CD8-positive, alpha-beta memory T cell (primary cell): ENCODE results near the gene NOMO2. TPM values are rescaled to one million over a fixed set of nuclear protein-coding genes. Genes with fewer than 3 reads are reported as not detected.
"Not testable (repeated sequence)": the region's sequence is repeated elsewhere in the genome, so short reads cannot be mapped to it uniquely, and the experiment has no call there.

Experiments
- CTCF ChIA-PET: fragments of 350-600 bp; sonication (Branson Sonifier 250); formaldehyde crosslinking; loops from one replicate; lab custom pipeline; 2021; ENCODE audit warnings: antibody characterized with exemption; lab: Charles Lee
- POLR2A ChIA-PET: fragments of 350-600 bp; sonication (Branson Sonifier 250); formaldehyde crosslinking; loops from one replicate; lab custom pipeline; 2021; ENCODE audit warnings: antibody characterized with exemption; lab: Charles Lee
- DNase-seq, 5 donors: peaks; one replicate each; pipeline versions ENCODE4 v3.0.0 to v3.0.0-alpha.2; 2020 to 2022; ENCODE audit warnings: mixed read lengths in 1 of 5
- H3K27ac ChIP-seq: one replicate; pipeline ENCODE4 v1.7.0; 2013; ENCODE audit warnings: low read depth, mild to moderate bottlenecking, low read length, moderate library complexity
- H3K27me3 ChIP-seq: 2 replicates; pipeline ENCODE4 v1.7.0; 2013; ENCODE audit warnings: low read length, mild to moderate bottlenecking; ENCODE audit not compliant: insufficient read depth, poor library complexity, severe bottlenecking
- H3K36me3 ChIP-seq: 2 replicates; pipeline ENCODE4 v1.7.0; 2013; ENCODE audit warnings: mild to moderate bottlenecking, low read length, moderate library complexity; ENCODE audit not compliant: insufficient read depth
- H3K4me1 ChIP-seq: 2 replicates; pipeline ENCODE4 v1.7.0; 2013; ENCODE audit warnings: mild to moderate bottlenecking, low read length, moderate library complexity; ENCODE audit not compliant: insufficient read depth
- H3K4me3 ChIP-seq: 2 replicates; pipeline ENCODE4 v1.7.0; 2013; ENCODE audit warnings: mild to moderate bottlenecking, low read length
- H3K9me3 ChIP-seq: 2 replicates; pipeline ENCODE4 v1.7.0; 2013; ENCODE audit warnings: mild to moderate bottlenecking, low read length
- H3K27ac Mint-ChIP-seq, 8 donors: one replicate each; pipeline ENCODE4 v1.8.0; 2020 to 2021; ENCODE audit warnings: mixed read lengths in 8 of 8, mild to moderate bottlenecking in 6 of 8, inconsistent platforms in 3 of 8, moderate library complexity in 3 of 8
- H3K27me3 Mint-ChIP-seq, 2 donors: one replicate each; pipeline ENCODE4 v1.8.0; 2020 to 2021; ENCODE audit warnings: mixed read lengths in 2 of 2, mild to moderate bottlenecking in 1 of 2, moderate library complexity in 1 of 2
- H3K36me3 Mint-ChIP-seq, 3 donors: one replicate each; pipeline ENCODE4 v1.8.0; 2020 to 2021; ENCODE audit warnings: mixed read lengths in 3 of 3, inconsistent platforms in 1 of 3, mild to moderate bottlenecking in 1 of 3
- H3K4me1 Mint-ChIP-seq, 3 donors: one replicate each; pipeline ENCODE4 v1.8.0; 2020 to 2021; ENCODE audit warnings: mixed read lengths in 3 of 3, inconsistent platforms in 1 of 3, mild to moderate bottlenecking in 1 of 3
- H3K4me3 Mint-ChIP-seq, 7 donors: one replicate each; pipeline ENCODE4 v1.8.0; 2020 to 2021; ENCODE audit warnings: mixed read lengths in 7 of 7, mild to moderate bottlenecking in 6 of 7, moderate library complexity in 4 of 7, inconsistent platforms in 2 of 7
- H3K9me3 Mint-ChIP-seq, 5 donors: one replicate each; pipeline ENCODE4 v1.8.0; 2020 to 2022; ENCODE audit warnings: mixed read lengths in 5 of 5, mild to moderate bottlenecking in 3 of 5, moderate library complexity in 2 of 5, inconsistent platforms in 1 of 5
- polyA plus RNA-seq: library from polyadenylated mRNA; unstranded; fragments of 300-500 nt; fragmentation: Illumina TruSeq; gene quantifications from one replicate; pipeline ENCODE4 v1.2.3, GENCODE V29; 2021
- total RNA-seq, 2 experiments: library from RNA; stranded (reverse); gene quantifications; one replicate each; pipeline ENCODE4 v1.2.3, GENCODE V29; 2021

The NOMO2 gene
- total and polyA plus RNA-seq, 3 experiments from 2014 or later: 67.5 to 90.1 (median 85.8) TPM

DNA sequence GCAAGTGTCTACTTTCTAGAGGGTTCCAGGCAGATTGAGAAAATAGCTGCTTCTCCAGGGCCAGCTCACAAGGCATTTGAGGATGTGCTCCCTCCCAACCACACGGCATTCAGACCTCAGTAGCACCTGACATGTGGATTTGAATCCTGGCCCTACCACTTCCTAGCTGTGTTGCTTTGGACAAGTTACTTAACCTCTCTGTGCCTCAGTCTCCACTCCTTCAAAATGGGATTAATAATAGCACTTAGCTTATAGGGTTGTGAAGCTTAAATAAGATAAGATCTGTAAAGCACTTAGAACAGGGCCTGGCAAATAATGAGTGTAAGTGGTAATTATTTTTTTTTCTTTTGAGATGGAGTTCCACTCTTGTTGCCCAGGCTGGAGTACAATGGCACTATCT, 21.0 kb upstream of the NOMO2 start:
- Mint-ChIP-seq H3K36me3 (no peaks in the 10 kb centered on the region), H3K9me3 (no peaks in the 10 kb centered on the region), H3K27ac (peak overlapping the region in 1 of 8 donors; percentile 14), H3K4me1 (no peaks in the 10 kb centered on the region), H3K4me3 (no peak overlapping the region), H3K27me3 (no peaks in the 10 kb centered on the region)
- no peak for DNase-seq
- H3K27me3 ChIP-seq: no peaks in the 10 kb centered on the region
- ChIA-PET POLR2A (no interaction called here), CTCF (no interaction called here)
- H3K4me1 ChIP-seq: no peaks in the 10 kb centered on the region
- no peak overlapping the region for H3K27ac ChIP-seq
- no peaks in the 10 kb centered on the region for H3K9me3 ChIP-seq
- H3K4me3 ChIP-seq: no peak overlapping the region
- H3K36me3 ChIP-seq: no peaks in the 10 kb centered on the region

DNA sequence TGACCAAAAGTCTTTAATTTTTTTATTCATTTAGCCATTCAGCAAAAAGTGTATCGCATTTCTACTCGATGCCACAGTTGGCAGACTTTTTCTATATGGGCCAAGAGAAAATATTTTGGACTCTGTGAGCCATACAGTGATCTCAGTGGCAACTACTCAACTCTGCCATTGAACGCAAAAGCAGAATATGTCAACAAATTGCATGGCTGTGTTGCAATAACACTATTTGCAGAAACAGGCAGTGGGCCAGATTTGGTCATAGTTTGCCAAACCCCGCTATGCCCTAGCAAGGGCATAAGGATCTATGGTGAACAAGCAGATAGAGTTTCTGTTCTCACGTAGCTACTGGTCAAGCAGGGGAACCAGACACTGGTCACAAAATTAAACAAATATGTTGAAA, 18.5 kb upstream of the NOMO2 start:
- CTCF ChIA-PET, H3K27ac Mint-ChIP-seq, H3K36me3 ChIP-seq, H3K4me3 ChIP-seq, H3K27me3 Mint-ChIP-seq, H3K9me3 Mint-ChIP-seq, H3K4me1 ChIP-seq, DNase-seq, H3K27me3 ChIP-seq, H3K36me3 Mint-ChIP-seq, POLR2A ChIA-PET, H3K27ac ChIP-seq, H3K4me3 Mint-ChIP-seq, H3K4me1 Mint-ChIP-seq, H3K9me3 ChIP-seq: not testable (repeated sequence)

- H3K27ac Mint-ChIP-seq, H3K4me3 ChIP-seq, H3K4me1 ChIP-seq, H3K27ac ChIP-seq, POLR2A ChIA-PET, H3K4me3 Mint-ChIP-seq, H3K36me3 ChIP-seq, H3K36me3 Mint-ChIP-seq, H3K9me3 Mint-ChIP-seq, H3K9me3 ChIP-seq, H3K4me1 Mint-ChIP-seq, CTCF ChIA-PET, H3K27me3 ChIP-seq, H3K27me3 Mint-ChIP-seq, DNase-seq: not testable (repeated sequence)
These were observed 17.4 kb upstream of the NOMO2 start for GRCh38 chr16:18579261-18579660.

DNA sequence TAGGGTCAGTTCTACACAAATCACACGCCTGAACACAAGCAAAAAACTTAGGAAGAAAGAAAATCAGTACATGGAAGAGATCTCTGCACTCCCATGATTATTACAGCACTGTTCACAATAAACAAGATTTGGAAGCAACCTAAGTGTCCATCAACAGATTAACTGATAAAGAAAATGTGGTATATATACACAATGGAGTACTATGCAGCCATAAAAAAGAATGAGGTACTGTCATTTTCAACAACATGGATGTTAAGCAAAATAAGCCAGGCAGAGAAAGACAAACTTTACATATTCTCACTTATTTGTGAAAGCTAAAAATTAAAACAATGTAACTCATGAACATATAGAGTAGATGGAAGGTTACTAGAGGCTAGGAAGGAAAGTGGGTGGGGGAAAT, 16.0 kb upstream of the NOMO2 start:
- H3K27ac ChIP-seq, CTCF ChIA-PET, H3K36me3 Mint-ChIP-seq, H3K9me3 ChIP-seq, H3K4me3 ChIP-seq, DNase-seq, H3K36me3 ChIP-seq, H3K4me1 Mint-ChIP-seq, H3K9me3 Mint-ChIP-seq, H3K27ac Mint-ChIP-seq, H3K27me3 ChIP-seq, POLR2A ChIA-PET, H3K27me3 Mint-ChIP-seq, H3K4me3 Mint-ChIP-seq, H3K4me1 ChIP-seq: not testable (repeated sequence)

DNA sequence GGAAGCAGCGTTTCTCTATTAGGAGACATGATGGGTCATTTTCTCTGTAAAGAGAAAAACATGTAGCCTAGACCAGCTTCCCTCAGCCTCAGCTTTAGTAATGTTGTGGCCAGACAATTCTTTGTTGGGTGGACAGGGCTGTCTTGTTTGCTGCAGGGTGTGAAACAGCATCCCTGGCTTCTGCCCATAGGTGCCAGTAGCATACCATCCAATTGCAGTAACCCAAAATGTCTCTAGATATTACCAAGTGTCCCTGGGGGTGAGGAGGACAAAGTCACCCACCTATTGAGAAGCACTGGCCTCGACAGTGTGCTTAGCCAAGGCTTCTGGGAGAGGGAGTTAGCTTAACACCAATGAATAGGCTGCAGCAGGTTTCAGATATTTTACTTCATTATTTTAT, 14.0 kb upstream of the NOMO2 start:
- H3K4me3 Mint-ChIP-seq, H3K27me3 Mint-ChIP-seq, H3K4me1 Mint-ChIP-seq, H3K4me3 ChIP-seq, H3K36me3 Mint-ChIP-seq, CTCF ChIA-PET, DNase-seq, H3K27ac Mint-ChIP-seq, H3K9me3 ChIP-seq, H3K36me3 ChIP-seq, H3K9me3 Mint-ChIP-seq, H3K27ac ChIP-seq, H3K27me3 ChIP-seq, POLR2A ChIA-PET, H3K4me1 ChIP-seq: not testable (repeated sequence)

- H3K9me3 Mint-ChIP-seq, H3K4me1 ChIP-seq, H3K27ac ChIP-seq, H3K9me3 ChIP-seq, H3K27me3 Mint-ChIP-seq, CTCF ChIA-PET, H3K4me1 Mint-ChIP-seq, H3K36me3 ChIP-seq, H3K4me3 Mint-ChIP-seq, POLR2A ChIA-PET, H3K27ac Mint-ChIP-seq, H3K36me3 Mint-ChIP-seq, H3K4me3 ChIP-seq, H3K27me3 ChIP-seq, DNase-seq: not testable (repeated sequence)
These were observed 13.5 kb upstream of the NOMO2 start for GRCh38 chr16:18575298-18575917.

GRCh38 chr16:18573887-18574286, 12.0 kb upstream of the NOMO2 start:
- CTCF ChIA-PET, H3K27ac Mint-ChIP-seq, H3K4me1 ChIP-seq, H3K36me3 Mint-ChIP-seq, H3K27me3 Mint-ChIP-seq, H3K27me3 ChIP-seq, H3K36me3 ChIP-seq, H3K27ac ChIP-seq, DNase-seq, H3K4me3 ChIP-seq, H3K4me3 Mint-ChIP-seq, H3K9me3 ChIP-seq, H3K4me1 Mint-ChIP-seq, H3K9me3 Mint-ChIP-seq, POLR2A ChIA-PET: not testable (repeated sequence)

DNA sequence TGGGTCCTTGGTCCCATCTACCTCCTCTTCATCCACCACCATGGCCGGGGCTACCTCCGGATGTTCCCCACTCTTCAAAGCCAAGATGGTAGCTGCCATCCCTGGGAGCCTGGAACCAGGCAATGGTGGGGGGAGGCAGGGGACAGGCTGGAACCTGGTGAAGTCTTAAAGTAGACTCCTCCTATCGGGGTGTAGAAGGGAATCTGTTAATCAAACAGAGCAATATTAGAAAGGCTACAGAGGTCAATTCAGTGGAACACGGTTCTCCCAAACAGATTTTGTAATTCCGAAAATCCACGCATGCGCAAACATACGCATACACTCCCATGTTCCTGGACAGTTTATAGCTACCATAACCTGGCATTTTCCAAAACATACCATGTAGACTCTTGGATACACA, 11.1 kb upstream of the NOMO2 start:
- H3K27me3 Mint-ChIP-seq, POLR2A ChIA-PET, CTCF ChIA-PET, H3K4me3 ChIP-seq, H3K36me3 Mint-ChIP-seq, H3K4me1 Mint-ChIP-seq, H3K27ac ChIP-seq, H3K4me3 Mint-ChIP-seq, H3K9me3 ChIP-seq, H3K36me3 ChIP-seq, H3K27me3 ChIP-seq, H3K4me1 ChIP-seq, H3K9me3 Mint-ChIP-seq, DNase-seq: not testable (repeated sequence)
- H3K27ac Mint-ChIP-seq: peak overlapping the region in 1 of 8 donors; percentile 21

GRCh38 chr16:18571307-18571850, 9.5 kb upstream of the NOMO2 start:
- POLR2A ChIA-PET: not testable (repeated sequence)

More at GRCh38 chr16:18571307-18571850, 9.5 kb upstream of the NOMO2 start:
- CTCF ChIA-PET, H3K27ac ChIP-seq, H3K4me1 ChIP-seq, H3K4me3 Mint-ChIP-seq, DNase-seq, H3K4me1 Mint-ChIP-seq, H3K4me3 ChIP-seq, H3K9me3 ChIP-seq, H3K9me3 Mint-ChIP-seq, H3K27me3 ChIP-seq, H3K27ac Mint-ChIP-seq, H3K36me3 ChIP-seq, H3K36me3 Mint-ChIP-seq, H3K27me3 Mint-ChIP-seq: not testable (repeated sequence)
